Measurements from ENCODE around the gene SMARCC2.

Gene SMARCC2

GRCh38 chr12:56127888-56128669 lies 61.2 kb downstream of the SMARCC2 start, which contains the start of gene ESYT1:
Gene ESYT1, plus strand, starts transcription at chr12:56128267. Its CDS starts 53 bp downstream, at chr12:56128320.
- Histone ChIP-seq H3K27me3 (ENCODE audit: low read depth, low read length) (no peaks in the 10 kb centered on the region), H3K4me2 (ENCODE audit: low read length) (peak within 1 kb of the TSS; percentile 96), H3K36me3 (replicated peaks; ENCODE audit: low read depth, low read length) (peaks cover 24% of the 10 kb centered on the region), H3K4me1 (ENCODE audit: low read length) (peaks cover 29% of the 10 kb centered on the region), H3K27ac (ENCODE audit: low read length) (peak within 1 kb of the TSS; percentile 97), H3K79me2 (ENCODE audit: low read length) (peaks cover 11% of the 10 kb centered on the region), H3K4me3 (ENCODE audit: low read length) (peak within 1 kb of the TSS; percentile 97), H3K9ac (ENCODE audit: low read length) (peak within 1 kb of the TSS; percentile 94), H3K9me3 (ENCODE audit: insufficient read depth, low read length) (no peaks in the 10 kb centered on the region), H4K20me1 (ENCODE audit: insufficient read depth, low read length) (no peaks in the 10 kb centered on the region), H2AFZ (ENCODE audit: low read depth, low read length) (peak within 1 kb of the TSS; percentile 49; the same call in 1 of the 2 replicates)
- no peak for TF ChIP-seq CTCF (IDR thresholded peaks at IDR 0.05; ENCODE audit: low read depth, low read length)
- no peak for TF ChIP-seq EZH2phosphoT487 (IDR thresholded peaks at IDR 0.05; ENCODE audit: low read depth)

DNA sequence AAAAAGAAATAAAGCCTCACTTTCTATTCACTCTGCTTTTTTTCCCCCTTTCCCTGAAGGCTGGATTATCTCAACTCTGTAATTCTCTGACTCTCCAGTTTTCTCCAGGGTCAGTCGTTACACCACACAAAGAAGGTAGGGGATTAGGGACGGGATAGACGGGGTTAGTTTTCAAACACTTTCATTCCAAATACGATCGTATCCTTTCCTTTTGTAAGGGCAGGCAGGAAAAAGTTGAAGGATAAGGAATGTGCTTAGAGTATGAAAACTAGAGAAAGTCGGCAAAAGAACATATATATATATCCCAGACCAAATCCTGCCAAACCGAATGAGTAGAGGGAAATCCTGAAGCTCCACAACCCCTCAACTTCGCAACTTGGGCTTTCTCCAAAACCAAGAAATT lies 61.8 kb downstream of the SMARCC2 start:
- Histone ChIP-seq H3K79me2 (ENCODE audit: low read length) (peaks cover 11% of the 10 kb centered on the region), H3K27ac (ENCODE audit: low read length) (peak overlapping the region; percentile 97), H3K4me1 (ENCODE audit: low read length) (peaks cover 29% of the 10 kb centered on the region), H3K9ac (ENCODE audit: low read length) (peak overlapping the region; percentile 74), H4K20me1 (ENCODE audit: insufficient read depth, low read length) (no peaks in the 10 kb centered on the region), H3K4me2 (ENCODE audit: low read length) (peak overlapping the region; percentile 96), H2AFZ (ENCODE audit: low read depth, low read length) (no peak overlapping the region; the same call in 1 of the 2 replicates), H3K9me3 (ENCODE audit: insufficient read depth, low read length) (no peaks in the 10 kb centered on the region), H3K27me3 (ENCODE audit: low read depth, low read length) (no peaks in the 10 kb centered on the region), H3K36me3 (replicated peaks; ENCODE audit: low read depth, low read length) (peaks cover 23% of the 10 kb centered on the region), H3K4me3 (ENCODE audit: low read length) (peak overlapping the region; percentile 77)
- TF ChIP-seq EZH2phosphoT487 (IDR thresholded peaks at IDR 0.05; ENCODE audit: low read depth) (no peak), CTCF (IDR thresholded peaks at IDR 0.05; ENCODE audit: low read depth, low read length) (no peak)

- Histone ChIP-seq H3K27me3 (ENCODE audit: low read depth, low read length) (no peaks in the 10 kb centered on the region), H3K4me2 (ENCODE audit: low read length) (peak overlapping the region; percentile 96), H3K9me3 (ENCODE audit: insufficient read depth, low read length) (no peaks in the 10 kb centered on the region), H3K27ac (ENCODE audit: low read length) (peak overlapping the region; percentile 97), H4K20me1 (ENCODE audit: insufficient read depth, low read length) (no peaks in the 10 kb centered on the region), H3K9ac (ENCODE audit: low read length) (peak overlapping the region; percentile 74), H3K36me3 (replicated peaks; ENCODE audit: low read depth, low read length) (peaks cover 17% of the 10 kb centered on the region), H3K4me1 (ENCODE audit: low read length) (peaks cover 29% of the 10 kb centered on the region), H3K4me3 (ENCODE audit: low read length) (peak overlapping the region; percentile 77), H2AFZ (ENCODE audit: low read depth, low read length) (no peak overlapping the region), H3K79me2 (ENCODE audit: low read length) (peaks cover 11% of the 10 kb centered on the region)
- TF ChIP-seq EZH2phosphoT487 (IDR thresholded peaks at IDR 0.05; ENCODE audit: low read depth) (no peak), CTCF (IDR thresholded peaks at IDR 0.05; ENCODE audit: low read depth, low read length) (no peak)
Measured at GRCh38 chr12:56126732-56127239, 62.5 kb downstream of the SMARCC2 start.

DNA sequence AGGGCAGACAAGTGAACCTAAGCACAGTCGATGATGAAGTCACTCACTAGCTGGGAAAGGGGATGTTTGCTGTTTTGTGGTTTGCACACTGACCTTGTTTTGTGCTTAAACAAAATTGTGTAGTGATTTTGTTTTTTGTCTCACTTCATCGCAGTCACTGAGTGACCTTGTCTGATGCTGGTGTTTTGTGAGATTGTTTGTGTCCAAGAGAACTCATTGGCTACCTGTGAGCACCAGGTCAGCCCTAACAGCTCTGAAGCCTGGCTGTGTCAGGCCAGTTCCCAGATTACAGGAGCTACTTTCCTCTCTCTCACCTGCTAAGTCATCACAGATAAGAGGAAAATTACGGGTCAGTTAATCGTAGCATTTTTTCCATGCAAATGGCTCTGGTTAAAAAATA lies 65.2 kb downstream of the SMARCC2 start:
- Histone ChIP-seq H3K4me3 (ENCODE audit: low read length) (no peak overlapping the region), H3K27ac (ENCODE audit: low read length) (no peak overlapping the region), H3K27me3 (ENCODE audit: low read depth, low read length) (no peaks in the 10 kb centered on the region), H3K4me1 (ENCODE audit: low read length) (peaks cover 33% of the 10 kb centered on the region), H4K20me1 (ENCODE audit: insufficient read depth, low read length) (no peaks in the 10 kb centered on the region), H3K36me3 (replicated peaks; ENCODE audit: low read depth, low read length) (peaks cover 5% of the 10 kb centered on the region), H2AFZ (ENCODE audit: low read depth, low read length) (no peak overlapping the region), H3K9me3 (ENCODE audit: insufficient read depth, low read length) (no peaks in the 10 kb centered on the region), H3K9ac (ENCODE audit: low read length) (no peak overlapping the region), H3K4me2 (ENCODE audit: low read length) (no peak overlapping the region), H3K79me2 (ENCODE audit: low read length) (peaks cover 12% of the 10 kb centered on the region)
- TF ChIP-seq EZH2phosphoT487 (IDR thresholded peaks at IDR 0.05; ENCODE audit: low read depth) (no peak), CTCF (IDR thresholded peaks at IDR 0.05; ENCODE audit: low read depth, low read length) (no peak)
